Activated CD4-positive, alpha-beta T cell treated with anti-CD3 and anti-CD28 coated beads, Interleukin-2, amount 50 U/mL, for 24 hours (primary cell): ENCODE measurements around the gene GEMIN2.
"Not testable (repeated sequence)": the region's sequence is repeated elsewhere in the genome, so short reads cannot be mapped to it uniquely, and the experiment has no call there.

Experiments used
- DNase-seq, 2 donors: peaks; one replicate each; pipeline ENCODE4 v3.0.0-alpha.2; 2020; ENCODE audit warnings: low read depth in 1 of 2, low spot score in 1 of 2

Gene GEMIN2

DNA sequence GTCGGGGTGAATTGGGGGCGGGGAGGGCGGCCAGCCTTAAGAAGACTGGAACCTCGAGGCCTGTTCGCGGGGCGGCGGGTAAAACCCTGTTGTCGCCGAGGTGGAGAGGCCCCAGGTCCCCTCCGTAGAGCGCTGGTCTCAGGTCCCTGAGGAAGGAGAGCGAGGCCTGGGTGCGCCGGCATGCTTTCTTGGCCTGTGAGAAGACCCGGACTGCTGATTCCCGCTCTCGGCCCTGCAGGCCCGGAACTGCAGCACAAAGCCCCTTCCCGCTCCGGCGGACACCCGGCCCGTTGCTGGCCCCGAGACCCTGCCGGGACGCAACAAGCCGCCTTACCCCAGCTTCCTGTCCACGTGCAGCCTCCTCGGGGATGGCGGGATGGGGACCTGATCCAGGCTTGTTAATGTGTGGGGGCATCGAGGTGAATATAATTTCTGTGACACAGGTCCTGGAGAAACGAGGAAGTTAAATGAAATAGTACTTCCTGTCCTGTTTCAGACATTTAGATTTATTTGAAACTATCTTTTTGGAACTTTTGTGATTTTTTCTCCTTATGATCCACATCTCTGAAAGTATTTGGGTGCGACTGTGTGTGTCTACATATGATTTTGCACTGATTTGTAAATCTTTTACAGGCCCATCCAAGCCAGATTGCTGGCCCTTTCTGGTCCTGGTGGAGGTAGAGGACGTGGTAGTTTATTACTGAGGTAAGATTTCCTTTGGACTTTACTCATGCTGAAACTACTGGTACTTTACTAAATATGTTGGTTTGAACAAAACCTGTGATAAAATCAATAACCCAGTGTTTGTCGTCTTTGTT lies 61.5 kb downstream of the GEMIN2 start:
- DNase-seq = peak; percentile 24 to 29

DNA sequence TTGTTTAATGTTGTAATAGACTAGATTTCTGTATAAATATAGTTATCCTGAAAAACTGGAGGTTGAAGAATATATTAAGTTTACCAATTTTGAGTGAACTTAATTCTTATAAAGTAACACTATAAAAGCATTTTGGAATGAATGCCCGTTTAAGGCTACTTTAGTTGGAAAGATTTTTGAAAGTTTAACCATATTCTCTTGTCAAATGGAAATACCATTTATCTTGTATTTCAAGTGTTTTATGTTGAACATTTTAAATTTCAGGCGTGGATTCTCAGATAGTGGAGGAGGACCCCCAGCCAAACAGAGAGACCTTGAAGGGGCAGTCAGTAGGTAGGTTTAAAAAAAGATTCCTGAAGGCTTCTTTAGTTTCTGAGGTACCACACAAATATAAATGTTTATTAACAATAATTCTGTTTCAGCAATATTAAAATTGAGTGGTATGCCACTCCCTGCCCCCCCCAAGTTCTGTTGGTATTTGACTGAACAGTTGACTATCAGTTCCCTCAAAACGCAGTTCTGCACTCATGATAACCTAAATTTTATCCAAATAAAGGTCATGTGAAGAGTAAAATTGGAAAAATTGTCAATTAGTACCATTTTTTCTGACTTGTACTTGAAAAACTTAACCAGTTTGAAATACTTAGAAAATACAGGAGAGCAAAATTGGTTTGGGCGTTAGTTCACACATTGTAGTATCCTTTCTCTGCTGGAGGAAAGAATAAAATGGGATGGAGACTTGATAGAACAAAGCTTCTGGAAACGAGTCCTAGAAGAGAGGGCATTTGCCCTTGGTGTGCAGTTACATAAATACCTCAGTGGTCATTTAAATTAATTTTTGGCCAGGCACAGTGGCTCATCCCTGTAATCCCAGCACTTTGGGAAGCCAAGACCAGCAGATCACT lies 62.4 kb downstream of the GEMIN2 start:
- no peak for DNase-seq

GRCh38 chr14:39177168-39177545 lies 63.0 kb downstream of the GEMIN2 start:
- no peak for DNase-seq

GRCh38 chr14:39179042-39179441 lies 64.9 kb downstream of the GEMIN2 start:
- no peak for DNase-seq

DNA sequence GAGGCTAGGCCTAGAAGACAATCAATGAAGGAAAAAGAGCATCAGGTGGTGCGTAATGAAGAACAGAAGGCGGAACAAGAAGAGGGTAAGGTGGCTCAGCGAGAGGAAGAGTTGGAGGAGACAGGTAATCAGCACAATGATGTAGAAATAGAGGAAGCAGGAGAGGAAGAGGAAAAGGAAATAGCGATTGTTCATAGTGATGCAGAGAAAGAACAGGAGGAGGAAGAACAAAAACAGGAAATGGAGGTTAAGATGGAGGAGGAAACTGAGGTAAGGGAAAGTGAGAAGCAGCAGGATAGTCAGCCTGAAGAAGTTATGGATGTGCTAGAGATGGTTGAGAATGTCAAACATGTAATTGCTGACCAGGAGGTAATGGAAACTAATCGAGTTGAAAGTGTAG lies 66.4 kb downstream of the GEMIN2 start:
- no peak for DNase-seq

DNA sequence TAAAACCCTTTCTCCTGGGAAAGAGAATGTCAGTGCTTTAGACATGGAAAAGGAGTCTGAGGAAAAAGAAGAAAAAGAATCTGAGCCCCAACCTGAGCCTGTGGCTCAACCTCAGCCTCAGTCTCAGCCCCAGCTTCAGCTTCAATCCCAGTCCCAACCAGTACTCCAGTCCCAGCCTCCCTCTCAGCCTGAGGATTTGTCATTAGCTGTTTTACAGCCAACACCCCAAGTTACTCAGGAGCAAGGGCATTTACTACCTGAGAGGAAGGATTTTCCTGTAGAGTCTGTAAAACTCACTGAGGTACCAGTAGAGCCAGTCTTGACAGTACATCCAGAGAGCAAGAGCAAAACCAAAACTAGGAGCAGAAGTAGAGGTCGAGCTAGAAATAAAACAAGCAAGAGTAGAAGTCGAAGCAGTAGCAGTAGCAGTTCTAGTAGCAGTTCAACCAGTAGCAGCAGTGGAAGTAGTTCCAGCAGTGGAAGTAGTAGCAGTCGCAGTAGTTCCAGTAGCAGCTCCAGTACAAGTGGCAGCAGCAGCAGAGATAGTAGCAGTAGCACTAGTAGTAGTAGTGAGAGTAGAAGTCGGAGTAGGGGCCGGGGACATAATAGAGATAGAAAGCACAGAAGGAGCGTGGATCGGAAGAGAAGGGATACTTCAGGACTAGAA lies 67.0 kb downstream of the GEMIN2 start:
- DNase-seq = no peak

GRCh38 chr14:39181693-39182047 lies 67.5 kb downstream of the GEMIN2 start:
- no peak for DNase-seq

DNA sequence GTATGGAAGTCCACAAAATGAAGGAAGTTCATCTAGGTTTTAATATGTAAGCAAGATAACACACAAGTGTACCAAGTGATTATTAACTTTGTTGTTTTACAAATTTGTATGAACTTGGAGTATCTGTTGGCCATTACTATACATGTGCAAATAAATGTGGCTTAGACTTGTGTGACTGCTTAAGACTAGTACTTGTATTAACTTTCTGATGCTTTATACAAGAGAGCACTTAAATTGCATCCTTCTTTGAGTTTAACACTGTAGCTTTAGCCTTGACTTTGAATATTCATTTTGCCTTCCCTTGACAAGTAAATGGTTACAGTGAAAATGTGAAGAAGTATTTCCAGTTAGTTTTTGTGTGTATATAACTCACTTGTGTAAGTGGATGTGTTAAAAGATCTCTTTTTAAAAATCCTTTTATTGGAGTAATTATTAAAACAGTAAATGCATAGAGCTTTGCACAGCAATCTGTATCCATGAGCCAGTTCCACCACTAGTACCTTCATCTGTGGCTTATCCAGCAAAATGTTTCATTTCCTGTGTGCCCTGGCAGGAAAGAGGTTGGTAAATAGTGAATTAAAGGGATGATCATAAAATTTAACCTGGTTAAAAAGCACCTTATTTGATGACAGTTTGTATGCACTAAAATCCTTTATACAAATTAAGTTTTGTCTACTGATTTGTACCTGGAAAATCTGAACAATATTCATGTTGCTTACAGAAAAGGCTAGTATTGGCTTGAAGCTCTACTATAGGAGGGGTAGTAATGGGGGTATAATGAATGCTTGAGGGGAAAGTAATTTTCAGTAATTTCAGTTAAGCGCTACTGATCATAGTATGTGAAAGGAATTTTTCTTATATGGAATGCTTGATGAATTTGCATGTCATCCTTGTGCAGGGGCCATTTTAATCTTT lies 68.9 kb downstream of the GEMIN2 start:
- DNase-seq = no peak

- DNase-seq = not testable (repeated sequence)
Observed at GRCh38 chr14:39183685-39184003, 69.5 kb downstream of the GEMIN2 start.

- DNase-seq = no peak
Observed at GRCh38 chr14:39184628-39185255, 70.6 kb downstream of the GEMIN2 start.

DNA sequence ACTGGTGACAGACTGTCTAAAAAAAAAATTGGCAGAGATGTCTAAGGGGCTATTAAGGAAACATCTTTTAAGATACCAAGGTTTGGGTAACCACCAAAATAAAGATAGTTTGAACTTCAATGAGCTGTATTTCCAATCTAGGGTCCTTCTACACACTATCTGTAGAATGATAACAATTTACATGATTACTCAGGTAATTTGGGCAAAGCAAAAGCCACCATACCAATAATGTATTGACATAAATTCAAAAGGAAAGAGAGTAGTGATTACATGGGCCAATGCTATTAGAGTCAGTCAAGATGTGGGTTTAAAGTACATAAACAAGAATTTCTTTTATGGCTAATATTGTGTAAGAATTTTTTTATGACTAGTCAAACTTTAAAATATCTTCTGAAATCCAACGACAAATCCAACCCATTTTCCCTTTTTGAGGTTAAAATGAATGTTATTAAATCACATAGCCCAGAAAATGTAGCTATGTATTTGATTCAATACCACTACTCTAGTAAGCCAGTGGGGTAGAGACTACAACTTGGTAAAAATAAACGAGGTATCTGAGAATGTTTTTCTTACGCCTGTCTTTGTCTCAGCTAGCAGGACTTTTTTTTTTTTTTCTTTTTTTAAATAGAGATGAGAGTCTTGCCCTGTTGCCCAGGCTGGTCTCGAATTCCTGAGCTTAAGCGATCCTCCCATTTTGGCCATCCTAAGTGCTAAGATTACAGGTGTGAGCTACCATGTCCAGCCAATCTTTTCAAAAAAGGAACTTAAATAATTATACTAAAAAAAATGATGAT lies 71.3 kb downstream of the GEMIN2 start:
- no peak for DNase-seq
